Head of caudate nucleus (tissue), 42 donors: ENCODE measurements around the gene INPP4B.
A peak's percentile ranks its signal among the peaks of the same experiment; 100 is the strongest.
"Not testable (repeated sequence)": the region's sequence is repeated elsewhere in the genome, so short reads cannot be mapped to it uniquely, and the experiment has no call there.

ENCODE experiments used
- DNase-seq, 42 donors: peaks; one replicate each; pipeline versions ENCODE4 v3.0.0 to v3.0.0-alpha.2; 2020 to 2021; ENCODE audit warnings: mixed read lengths in 7 of 42
- intact Hi-C: fragments of 100-400 bp; cut with DNase I; formaldehyde crosslinking; loops from one replicate; pipeline ENCODE4 v1.15.0; 2022

INPP4B gene

GRCh38 chr4:142838778-142839177 lies 7.3 kb downstream of the INPP4B start:
- intact Hi-C loops: no loop called here
- no peak for DNase-seq

GRCh38 chr4:142832022-142832421 lies 14.1 kb downstream of the INPP4B start:
- intact Hi-C loops: no loop called here
- DNase-seq: no peak

GRCh38 chr4:142826503-142827241 lies 19.4 kb downstream of the INPP4B start:
- intact Hi-C loops: no loop called here
- DNase-seq: no peak

- intact Hi-C loops: no loop called here
- DNase-seq: no peak
These were observed 21.7 kb downstream of the INPP4B start for GRCh38 chr4:142824368-142824767.

GRCh38 chr4:142823796-142824195 lies 22.3 kb downstream of the INPP4B start:
- DNase-seq: no peak
- intact Hi-C loops: no loop called here

- DNase-seq: no peak
- intact Hi-C loops: no loop called here
These were observed 27.6 kb downstream of the INPP4B start for GRCh38 chr4:142818476-142818875.

GRCh38 chr4:142818031-142818430 lies 28.1 kb downstream of the INPP4B start:
- intact Hi-C loops: no loop called here
- no peak for DNase-seq

- intact Hi-C loops: no loop called here
- DNase-seq: no peak
These were observed 28.7 kb downstream of the INPP4B start for GRCh38 chr4:142817442-142817841.

- intact Hi-C loops: no loop called here
- peak in 10 of 42 donors; percentile 4 to 60 (median 12) for DNase-seq
These were observed 30.3 kb downstream of the INPP4B start for GRCh38 chr4:142815834-142816233.

- intact Hi-C loops: no loop called here
- no peak for DNase-seq
These were observed 32.7 kb downstream of the INPP4B start for GRCh38 chr4:142813388-142813787.

- no peak for DNase-seq
- intact Hi-C loops: no loop called here
These were observed 34.0 kb downstream of the INPP4B start for GRCh38 chr4:142812091-142812490.

GRCh38 chr4:142811034-142811433 lies 35.1 kb downstream of the INPP4B start:
- DNase-seq: no peak
- intact Hi-C loops: no loop called here

- intact Hi-C loops: no loop called here
- no peak for DNase-seq
These were observed 36.5 kb downstream of the INPP4B start for GRCh38 chr4:142809559-142809958.

GRCh38 chr4:142803879-142804278 lies 42.2 kb downstream of the INPP4B start:
- DNase-seq, intact Hi-C loops: not testable (repeated sequence)

GRCh38 chr4:142801966-142802365 lies 44.1 kb downstream of the INPP4B start:
- intact Hi-C loops: no loop called here
- no peak for DNase-seq

- DNase-seq: no peak
- intact Hi-C loops: no loop called here
These were observed 65.0 kb downstream of the INPP4B start for GRCh38 chr4:142781114-142781513.

GRCh38 chr4:142778900-142779299 lies 67.2 kb downstream of the INPP4B start:
- intact Hi-C loops: no loop called here
- DNase-seq: no peak

- intact Hi-C loops: no loop called here
- no peak for DNase-seq
These were observed 67.7 kb downstream of the INPP4B start for GRCh38 chr4:142778430-142778829.

GRCh38 chr4:142777045-142777743 lies 68.9 kb downstream of the INPP4B start:
- intact Hi-C loops: no loop called here
- no peak for DNase-seq

GRCh38 chr4:142776026-142776425 lies 70.1 kb downstream of the INPP4B start:
- intact Hi-C loops: no loop called here
- no peak for DNase-seq

GRCh38 chr4:142773505-142773904 lies 72.6 kb downstream of the INPP4B start:
- DNase-seq: no peak
- intact Hi-C loops: no loop called here
